GM12878 (cell line): Measurements from ENCODE around the gene SIMC1. TPM values are rescaled to one million over a fixed set of nuclear protein-coding genes. Genes with fewer than 3 reads are reported as not detected.

Source experiments
- ATAC-seq: fragments of 200-7000 bp; cut with Tn5 transposase; 3 replicates; pipeline ENCODE4 v1.9.1; 2020; ENCODE audit warnings: mild to moderate bottlenecking, moderate library complexity
- BruUV-seq: library from RNA; stranded (reverse); fragments of 400-500 nt; replicated peaks from 2 replicates; lab custom pipeline; 2021; lab: Mats Ljungman, UMichigan
- CTCF ChIA-PET: fragments of 300-600 bp; sonication (Branson Sonifier 250); formaldehyde crosslinking; extraction: SDS; loops from one replicate; lab custom pipeline; 2021; ENCODE audit warnings: inconsistent platforms; lab: Yijun Ruan, JAX
- POLR2A ChIA-PET: fragments of 350-600 bp; formaldehyde crosslinking; extraction: SDS; loops from one replicate; lab custom pipeline; 2021; ENCODE audit warnings: inconsistent platforms; lab: Charles Lee
- RAD21 ChIA-PET: fragments of 300-600 bp; sonication (Branson Sonifier 250); formaldehyde crosslinking; loops from one replicate; lab custom pipeline; 2023; ENCODE audit warnings: antibody characterized with exemption; ENCODE audit not compliant: unreplicated experiment; lab: Charles Lee
- SMC1A ChIA-PET: fragments of 300-600 bp; sonication (Branson Sonifier 250); formaldehyde crosslinking; loops from one replicate; lab custom pipeline; 2023; ENCODE audit not compliant: unreplicated experiment, uncharacterized antibody; lab: Charles Lee
- DNase-seq: peaks from one replicate; pipeline ENCODE4 v3.0.0-alpha.2; 2011; ENCODE audit warnings: low read depth, low spot score
- FAIRE-seq: peaks from 3 replicates; lab custom pipeline; 2011; peaks lifted over from hg19 to GRCh38; lab: Jason Lieb, UNC
- H2AFZ ChIP-seq: 2 replicates; pipeline ENCODE4 v1.6.0; 2011; ENCODE audit warnings: low read depth, low read length, control low read depth; ENCODE audit not compliant: control insufficient read depth
- H3K27ac ChIP-seq: 2 replicates; pipeline ENCODE4 v1.5.1; 2011; ENCODE audit warnings: control low read depth; ENCODE audit not compliant: control insufficient read depth, insufficient read depth
- H3K27me3 ChIP-seq, 2 experiments: replicated peaks in 1 of 2; 2 replicates each; pipeline versions ENCODE4 v1.6.0 to v1.6.1; 2011; ENCODE audit warnings: low read length in 1 of 2; ENCODE audit not compliant: control insufficient read depth in 2 of 2, insufficient read depth in 2 of 2
- H3K36me3 ChIP-seq, 2 experiments: 2 replicates each; pipeline ENCODE4 v1.5.1; 2011; ENCODE audit warnings: low read length in 1 of 2; ENCODE audit not compliant: control insufficient read depth in 2 of 2, insufficient read depth in 2 of 2
- H3K4me1 ChIP-seq: 2 replicates; pipeline ENCODE4 v1.6.1; 2011; ENCODE audit warnings: mild to moderate bottlenecking, low read length, moderate library complexity, mixed read lengths; ENCODE audit not compliant: control insufficient read depth, insufficient read depth
- H3K4me2 ChIP-seq: 2 replicates; pipeline ENCODE4 v1.6.0; 2011; ENCODE audit warnings: control low read depth; ENCODE audit not compliant: control insufficient read depth, insufficient read depth
- H3K4me3 ChIP-seq: fragments of 200-600 bp; sonication (generic); 2 replicates; pipeline ENCODE4 v1.5.1; 2016
- H3K79me2 ChIP-seq: 2 replicates; pipeline ENCODE4 v1.6.0; 2011; ENCODE audit warnings: low read length; ENCODE audit not compliant: control insufficient read depth, insufficient read depth
- H3K9ac ChIP-seq: 2 replicates; pipeline ENCODE4 v1.8.0; 2011; ENCODE audit warnings: low read length, control low read depth, mixed read lengths; ENCODE audit not compliant: control insufficient read depth, insufficient read depth
- H3K9me3 ChIP-seq: replicated peaks from 3 replicates; pipeline ENCODE4 v1.5.1; 2011; ENCODE audit warnings: mild to moderate bottlenecking, low read length; ENCODE audit not compliant: control insufficient read depth, insufficient read depth
- H4K20me1 ChIP-seq: 2 replicates; pipeline ENCODE4 v1.6.0; 2011; ENCODE audit not compliant: control insufficient read depth, insufficient read depth
- CHD2 ChIP-seq: IDR thresholded peaks from 2 replicates; pipeline ENCODE4 v1.6.1; 2011; ENCODE audit warnings: low read depth, low read length, improper control_type of control experiment, borderline replicate concordance
- GABPA ChIP-seq: IDR thresholded peaks from 2 replicates; pipeline ENCODE4 v1.6.1; 2014; ENCODE audit warnings: antibody characterized with exemption, low read depth, mild to moderate bottlenecking, inconsistent platforms
- IRF4 ChIP-seq: IDR thresholded peaks from 2 replicates; pipeline ENCODE4 v1.6.1; 2011; ENCODE audit warnings: low read depth, low read length
- NBN ChIP-seq: fragments of 450-650 bp; IDR thresholded peaks from 2 replicates; pipeline ENCODE4 v1.6.1; 2016
- POLR2A ChIP-seq: IDR thresholded peaks from 2 replicates; pipeline ENCODE4 v1.6.1; 2011; ENCODE audit warnings: low read depth, mild to moderate bottlenecking, low read length
- RCOR1 ChIP-seq: conservative IDR thresholded peaks from 2 replicates; pipeline ENCODE4 v1.6.1; 2012; ENCODE audit warnings: low read depth, low read length, improper control_type of control experiment
- ZBTB40 ChIP-seq: fragments of 450-650 bp; IDR thresholded peaks from 2 replicates; pipeline ENCODE4 v1.6.1; 2016; ENCODE audit warnings: mild to moderate bottlenecking, moderate library complexity, borderline replicate concordance
- WGBS: methylation state at CpG from one replicate; pipeline ENCODE4 v1.1.6; 2016; ENCODE audit warnings: low lambda C conversion rate; ENCODE audit not compliant: insufficient replicate concordance, insufficient coverage; ENCODE audit errors: missing lambda C conversion rate; 5-methylcytosine and 5-hydroxymethylcytosine counted together
- in situ Hi-C: fragments of 300-500 bp; cut with MboI; formaldehyde crosslinking; loops from 9 replicates; pipeline ENCODE4 v1.14.3; 2018; ENCODE audit warnings: mixed read lengths
- intact Hi-C: fragments of 100-400 bp; cut with micrococcal nuclease; formaldehyde crosslinking; loops from one replicate; pipeline ENCODE4 v1.14.2; 2022; ENCODE audit not compliant: unreplicated experiment
- polyA plus RNA-seq, 11 experiments: library from polyadenylated mRNA; depleted of rRNA in 4 of 11; unstranded in 6 of 11; stranded (reverse) in 5 of 11; fragments of >200 nt; fragmentation: Nextera tagmentation in 4 of 11; fragmentation: Illumina TruSeq in 1 of 11; extraction: Ambion mirVana in 4 of 11; extraction: Trizol in 1 of 11; gene quantifications; 1 replicate in 1 of 11; 2 replicates in 10 of 11; pipeline versions ENCODE4 v1.2.1 to v1.2.3, GENCODE V29; 2011 to 2016; ENCODE audit warnings: inconsistent platforms in 2 of 11, missing spikeins in 2 of 11, low read depth in 1 of 11
- total RNA-seq, 4 experiments: library from RNA; depleted of rRNA in 3 of 4; stranded (reverse); fragments of >200 nt in 3 of 4; fragmentation: Illumina TruSeq in 1 of 4; extraction: Trizol in 1 of 4; gene quantifications; 2 replicates each; pipeline versions ENCODE4 v1.2.1 to v1.2.3, GENCODE V29; 2013 to 2021

Gene SIMC1
- total and polyA plus RNA-seq, 10 of the 15 experiments (the other 5 are each of a cell fraction or from before 2014, with no cell fraction given): 3.0 to 16.5 (median 10.4) TPM

- Histone ChIP-seq H3K4me1 (peaks cover 6% of the 10 kb centered on the region), H3K9ac (no peak overlapping the region), H3K27ac (no peak overlapping the region), H3K79me2 (peaks cover 38% of the 10 kb centered on the region), H3K36me3 (peaks cover 21 to 25% of the 10 kb centered on the region in 2 experiments), H3K4me3 (no peak overlapping the region), H3K27me3 (no peaks in the 10 kb centered on the region), H2AFZ (no peak overlapping the region), H3K9me3 (no peaks in the 10 kb centered on the region; the same call in 2 of the 3 replicates)
- 81% methylated on average over 8 of the region's 8 CpGs for WGBS
- in situ Hi-C loops: no loop called here
- FAIRE-seq (no peak), ATAC-seq (no peak), DNase-seq (no peak)
- BruUV-seq: no TSS peak
- ChIA-PET SMC1A (no interaction called here), RAD21 (no interaction called here)
- TF ChIP-seq CHD2 (no peak), NBN (no peak), RCOR1 (no peak), POLR2A (0 out of 2 replicates have a peak, but pooled peaks have one; percentile 6), IRF4 (no peak), GABPA (no peak), ZBTB40 (no peak)
- TF ChIP-seq, all 136 proteins: peak for 1
- ChIA-PET CTCF (no interaction called here), POLR2A (interaction anchor here (0.6 kb wide), 1 partner anchor 9 kb away, joined by 4 read pairs; no protein-coding TSS in a partner anchor)
- H3K4me2 ChIP-seq: no peak overlapping the region
- intact Hi-C loops: loop anchor here (10.0 kb wide), 1 partner anchor 150 kb away; the partner anchor contains the start of gene RNF44
- peaks cover 3% of the 10 kb centered on the region; the same call in 1 of the 2 replicates for H4K20me1 ChIP-seq
Measured at GRCh38 chr5:176384366-176384930, 146.2 kb downstream of the SIMC1 start.
